Uterus (tissue), 2 donors: ENCODE data around the gene GIGYF2.

Experiments
- POLR2A ChIP-seq, 2 donors: fragments of 450-650 bp; IDR thresholded peaks; one replicate each; pipeline ENCODE4 v1.6.1; 2016; ENCODE audit warnings: antibody characterized with exemption in 2 of 2, mild to moderate bottlenecking in 1 of 2, moderate library complexity in 1 of 2
- TF ChIP-seq, protein P1 (sequence below), 4 experiments: fragments of 200-600 bp in 2 of 4; fragments of 450-650 bp in 2 of 4; sonication (generic) in 2 of 4; IDR thresholded peaks; one replicate each; pipeline ENCODE4 v1.5.1; 2016 to 2019; ENCODE audit warnings: antibody characterized with exemption in 4 of 4, mild to moderate bottlenecking in 2 of 4, moderate library complexity in 1 of 4

DNA sequence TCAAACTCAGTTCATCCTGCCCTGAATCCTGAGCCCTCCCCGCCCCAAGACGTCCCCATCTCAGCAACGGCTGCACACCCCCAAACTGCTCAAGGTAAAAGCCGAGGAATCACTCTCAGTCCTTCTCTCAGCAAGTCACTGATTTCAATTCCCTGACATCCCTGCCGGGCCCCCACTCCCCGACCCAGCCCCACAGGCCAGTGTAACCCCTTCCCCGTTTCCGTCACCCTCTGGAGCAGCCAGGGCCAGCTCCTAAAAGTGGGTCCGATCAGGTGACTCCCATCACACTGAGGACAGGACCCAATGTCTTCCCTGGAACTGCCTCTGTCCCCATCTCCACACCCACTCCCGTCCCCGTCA lies 193.4 kb downstream of the GIGYF2 start:
- TF ChIP-seq, protein P1, sequence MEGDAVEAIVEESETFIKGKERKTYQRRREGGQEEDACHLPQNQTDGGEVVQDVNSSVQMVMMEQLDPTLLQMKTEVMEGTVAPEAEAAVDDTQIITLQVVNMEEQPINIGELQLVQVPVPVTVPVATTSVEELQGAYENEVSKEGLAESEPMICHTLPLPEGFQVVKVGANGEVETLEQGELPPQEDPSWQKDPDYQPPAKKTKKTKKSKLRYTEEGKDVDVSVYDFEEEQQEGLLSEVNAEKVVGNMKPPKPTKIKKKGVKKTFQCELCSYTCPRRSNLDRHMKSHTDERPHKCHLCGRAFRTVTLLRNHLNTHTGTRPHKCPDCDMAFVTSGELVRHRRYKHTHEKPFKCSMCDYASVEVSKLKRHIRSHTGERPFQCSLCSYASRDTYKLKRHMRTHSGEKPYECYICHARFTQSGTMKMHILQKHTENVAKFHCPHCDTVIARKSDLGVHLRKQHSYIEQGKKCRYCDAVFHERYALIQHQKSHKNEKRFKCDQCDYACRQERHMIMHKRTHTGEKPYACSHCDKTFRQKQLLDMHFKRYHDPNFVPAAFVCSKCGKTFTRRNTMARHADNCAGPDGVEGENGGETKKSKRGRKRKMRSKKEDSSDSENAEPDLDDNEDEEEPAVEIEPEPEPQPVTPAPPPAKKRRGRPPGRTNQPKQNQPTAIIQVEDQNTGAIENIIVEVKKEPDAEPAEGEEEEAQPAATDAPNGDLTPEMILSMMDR (IDR thresholded peaks at IDR 0.05): no peak
- no peak for TF ChIP-seq POLR2A (IDR thresholded peaks at IDR 0.05)
